Cerebellar cortex (tissue), 1 donor: ENCODE data around the gene FMNL2.

Experiments used
- DNase-seq: peaks from one replicate; pipeline ENCODE4 v3.0.0-alpha.2; 2015; ENCODE audit warnings: low spot score

Gene FMNL2

DNA sequence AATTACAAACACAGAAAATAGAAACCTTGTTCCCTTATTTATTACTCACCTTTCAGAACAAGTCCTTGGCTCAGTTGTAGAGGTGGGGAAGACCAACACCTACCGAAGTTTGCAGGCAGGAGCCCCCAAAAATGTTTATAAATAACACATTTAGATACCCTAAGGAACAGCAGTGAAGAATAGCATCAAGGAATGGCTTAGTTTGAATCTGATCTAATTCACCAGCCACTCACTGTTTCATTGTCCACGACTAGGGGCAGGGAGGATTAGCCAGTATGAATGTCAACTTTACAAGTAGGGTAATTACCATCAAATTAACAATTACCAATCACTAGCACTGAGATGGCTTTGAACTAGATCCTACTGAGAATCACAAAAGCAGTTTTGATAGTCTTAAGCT is 316.9 kb downstream of the FMNL2 start:
- no peak for DNase-seq

DNA sequence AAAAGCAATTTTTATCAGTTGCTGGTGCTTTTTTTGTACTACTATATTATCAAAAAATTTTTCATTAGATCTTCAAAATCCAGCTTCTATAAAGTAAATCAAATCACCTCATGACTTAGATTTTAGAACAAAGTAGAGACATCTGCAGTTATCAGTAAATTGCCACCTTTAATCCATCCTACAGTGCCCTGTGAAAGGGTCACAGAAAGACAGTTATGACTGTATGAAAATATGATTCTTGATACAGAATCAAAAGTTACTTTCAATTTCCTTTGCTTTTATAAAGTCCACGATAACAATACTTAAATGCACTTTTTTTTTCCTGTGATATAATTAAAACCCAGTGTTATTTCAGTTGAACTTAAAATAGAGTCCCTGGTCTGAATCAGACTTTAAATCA is 320.9 kb downstream of the FMNL2 start:
- DNase-seq = no peak

DNA sequence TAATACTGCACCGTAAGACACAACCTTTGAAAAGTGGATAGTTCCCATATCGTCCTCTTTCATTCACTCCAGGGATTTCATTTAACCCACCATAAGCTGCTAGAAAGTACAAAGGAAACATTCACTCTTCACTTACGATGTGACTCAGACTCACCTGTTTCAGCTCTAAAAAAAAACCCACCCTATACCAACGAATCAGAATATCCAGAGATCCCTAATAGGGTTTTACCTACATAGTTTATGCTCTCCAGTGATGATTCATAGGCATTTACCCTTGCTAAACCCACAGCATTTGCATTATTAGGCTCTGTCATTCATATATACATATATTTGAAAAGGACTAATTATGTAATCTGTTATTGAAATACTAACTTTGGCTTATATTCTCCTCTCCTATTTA is 322.1 kb downstream of the FMNL2 start:
- DNase-seq = no peak

DNA sequence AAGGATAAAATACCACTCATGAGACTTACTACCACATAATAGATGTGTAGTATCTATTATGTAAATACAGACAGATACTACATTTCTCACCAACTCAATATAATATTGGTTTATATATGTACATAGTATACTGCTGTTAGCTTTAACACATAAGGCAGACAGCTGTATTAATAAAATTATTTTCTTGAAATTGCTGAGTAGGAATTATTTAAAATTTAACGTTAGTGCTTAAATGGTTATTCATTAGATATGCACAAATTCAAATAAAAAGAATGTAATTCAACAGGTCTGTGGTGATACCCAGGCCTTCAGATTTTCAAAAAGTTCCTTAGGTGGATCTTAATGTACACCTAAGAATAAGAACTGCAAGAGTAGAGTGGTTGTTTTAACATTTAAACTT is 323.2 kb downstream of the FMNL2 start:
- DNase-seq = no peak

DNA sequence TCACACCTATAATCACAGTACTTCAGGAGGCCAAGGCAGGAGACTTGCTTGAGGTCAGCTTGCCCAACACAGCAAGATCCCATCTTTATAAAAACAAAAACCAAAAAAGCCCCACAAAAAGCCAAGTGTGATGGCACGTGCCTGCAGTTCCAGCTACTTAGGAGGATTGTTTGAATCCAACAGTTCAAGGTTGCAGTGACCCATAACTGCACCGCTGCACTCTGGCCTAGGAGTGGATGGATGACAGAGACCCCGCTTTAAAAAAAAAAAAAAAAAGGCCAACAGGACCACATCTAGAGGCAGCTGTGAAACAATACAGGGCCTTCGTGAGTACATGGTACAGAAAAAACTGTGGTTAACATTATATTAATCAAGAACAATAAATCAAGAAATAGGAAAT is 326.1 kb downstream of the FMNL2 start:
- DNase-seq = no peak

DNA sequence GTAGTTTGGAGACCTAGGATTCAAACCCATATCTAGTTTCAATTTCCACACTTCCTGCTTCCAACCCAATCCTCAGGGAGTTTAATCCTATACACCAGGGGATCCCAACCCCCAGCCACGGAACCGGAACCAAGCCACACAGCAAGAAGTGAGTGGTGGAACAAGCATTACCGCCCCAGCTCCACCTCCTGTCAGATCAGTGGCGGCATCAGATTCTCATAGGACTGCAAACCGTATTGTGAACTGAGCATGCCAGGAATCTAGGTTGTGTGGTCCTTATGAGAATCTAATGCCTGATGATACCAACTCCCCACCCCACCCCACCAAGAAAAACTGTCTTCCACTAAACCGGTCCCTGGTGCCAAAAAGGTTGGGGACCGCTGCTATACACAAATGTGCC is 329.8 kb downstream of the FMNL2 start:
- DNase-seq = no peak

DNA sequence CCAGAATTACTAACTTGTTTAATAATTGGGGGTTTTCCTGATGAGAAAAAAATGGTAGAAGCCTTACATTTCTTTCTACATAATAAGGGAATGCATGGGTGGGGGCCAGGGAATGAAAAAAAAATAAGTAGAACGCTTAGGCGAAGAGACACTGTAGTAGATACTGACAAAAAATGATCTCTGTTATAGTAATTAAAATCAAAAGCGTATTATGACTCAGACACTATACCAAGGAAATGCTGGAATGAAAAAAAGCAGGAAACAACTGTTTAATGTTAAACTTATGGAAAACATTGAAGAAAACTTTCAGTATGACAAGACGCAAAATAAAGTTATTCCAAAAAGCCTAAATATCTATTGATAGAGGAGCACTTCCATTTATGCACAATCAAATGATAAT is 339.4 kb downstream of the FMNL2 start:
- DNase-seq = no peak

DNA sequence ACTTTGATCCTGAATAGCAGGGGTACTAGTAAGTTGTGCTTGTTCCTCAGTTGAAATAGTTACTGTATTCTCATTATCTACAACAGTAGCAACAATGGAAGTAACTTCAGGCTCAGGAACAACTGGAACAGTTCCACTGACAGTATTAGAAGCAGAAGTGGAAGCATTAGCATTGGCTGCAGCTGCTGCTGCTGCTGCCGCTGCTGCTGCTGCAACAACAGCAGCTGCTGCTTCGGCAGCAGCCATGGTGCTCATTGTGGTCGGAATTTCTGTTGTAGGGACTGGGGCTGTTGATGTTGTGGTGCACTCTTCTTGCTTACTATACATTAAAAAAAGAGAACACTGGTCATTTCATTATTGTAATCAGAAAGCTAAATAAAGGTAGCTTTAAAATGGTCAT is 341.5 kb downstream of the FMNL2 start:
- DNase-seq = no peak

DNA sequence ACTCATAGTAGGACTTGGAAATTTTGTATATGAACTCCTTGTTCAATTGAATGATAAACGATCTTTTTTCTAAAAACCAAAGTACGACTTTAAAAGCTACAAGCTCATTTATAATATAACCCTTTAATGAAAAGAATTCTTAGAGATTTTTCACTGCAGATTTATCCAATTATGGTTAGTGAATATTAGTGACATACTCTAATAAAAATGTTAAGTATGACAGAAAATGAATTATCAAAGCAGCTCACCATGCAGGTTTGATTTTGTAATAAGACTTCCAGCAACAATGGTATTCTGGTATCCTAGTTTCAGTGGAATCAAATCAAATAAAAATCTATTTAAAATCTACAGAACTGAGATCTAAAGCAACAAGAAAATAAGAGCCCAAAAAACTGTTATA is 343.8 kb downstream of the FMNL2 start:
- DNase-seq = no peak

DNA sequence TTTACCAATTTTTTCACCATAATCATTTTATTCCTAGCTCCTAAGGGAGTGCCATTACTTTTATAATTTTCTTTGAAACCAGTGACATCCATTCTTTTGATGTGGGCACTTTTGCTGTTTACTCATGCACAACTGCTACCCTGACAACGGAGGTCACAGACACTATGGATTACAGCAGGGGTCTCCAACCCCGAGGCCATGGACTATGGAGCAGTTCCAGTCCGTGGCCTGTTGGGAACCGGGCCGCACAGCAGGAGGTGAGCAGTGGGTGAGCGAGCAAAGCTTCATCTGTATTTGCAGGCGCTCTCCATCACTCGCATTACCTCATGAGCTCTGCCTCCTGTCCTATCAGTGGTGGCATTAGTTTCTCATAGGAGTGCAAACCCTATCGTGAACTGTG is 347.7 kb downstream of the FMNL2 start:
- no peak for DNase-seq

DNA sequence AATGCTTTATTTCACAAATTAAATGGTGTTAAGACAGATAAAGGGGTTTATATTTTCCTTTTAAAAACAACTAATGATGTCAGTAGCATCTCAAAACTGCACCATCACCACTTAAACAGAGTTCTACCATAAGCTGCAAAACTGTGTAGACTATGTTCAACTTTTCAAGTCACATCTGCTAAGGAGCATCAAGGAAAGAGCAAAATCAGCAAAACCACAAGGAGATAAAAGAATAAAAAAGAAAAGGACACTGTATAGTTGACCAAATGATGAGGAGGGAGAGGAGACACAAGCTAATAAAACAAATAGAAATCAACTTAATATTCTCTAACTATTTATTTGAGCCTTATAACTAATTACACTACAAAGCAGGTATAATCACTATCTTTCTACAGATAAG is 348.4 kb downstream of the FMNL2 start:
- no peak for DNase-seq

DNA sequence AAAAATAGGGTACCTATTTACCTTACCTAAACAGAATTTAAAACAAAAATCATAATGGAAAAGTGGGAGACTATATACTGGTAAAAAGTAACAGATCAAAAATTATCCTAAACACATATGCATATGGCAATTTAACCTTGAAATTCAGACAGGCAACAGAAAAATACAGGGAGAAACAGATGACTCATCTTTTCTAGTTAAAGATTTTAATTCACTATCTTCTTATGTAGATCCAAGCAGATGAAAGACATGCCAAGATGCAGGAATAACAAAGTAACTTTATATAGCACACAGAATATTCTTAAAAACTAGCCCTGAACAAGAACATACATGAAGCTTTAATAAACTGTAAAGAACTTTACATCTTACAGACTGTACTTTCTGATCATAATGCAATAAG is 351.3 kb downstream of the FMNL2 start:
- DNase-seq = no peak

DNA sequence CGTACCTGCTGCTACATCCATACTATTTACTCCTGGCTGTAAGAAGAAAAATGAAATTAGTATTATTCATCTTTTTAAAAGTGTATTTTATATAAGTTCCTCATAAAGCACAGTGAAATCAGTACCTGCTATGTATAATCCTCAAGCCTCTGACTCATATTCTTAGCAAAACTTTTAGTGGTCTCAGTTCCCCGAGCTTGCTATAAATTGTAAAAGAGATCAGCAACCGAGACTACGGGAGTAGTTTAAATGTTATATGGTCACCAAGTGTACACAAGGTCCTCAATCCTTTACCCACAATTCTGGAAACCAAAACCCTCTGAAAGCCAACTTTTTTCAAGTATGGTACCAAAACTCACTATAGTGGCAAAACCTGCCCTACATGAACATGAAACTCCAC is 358.1 kb downstream of the FMNL2 start:
- no peak for DNase-seq

DNA sequence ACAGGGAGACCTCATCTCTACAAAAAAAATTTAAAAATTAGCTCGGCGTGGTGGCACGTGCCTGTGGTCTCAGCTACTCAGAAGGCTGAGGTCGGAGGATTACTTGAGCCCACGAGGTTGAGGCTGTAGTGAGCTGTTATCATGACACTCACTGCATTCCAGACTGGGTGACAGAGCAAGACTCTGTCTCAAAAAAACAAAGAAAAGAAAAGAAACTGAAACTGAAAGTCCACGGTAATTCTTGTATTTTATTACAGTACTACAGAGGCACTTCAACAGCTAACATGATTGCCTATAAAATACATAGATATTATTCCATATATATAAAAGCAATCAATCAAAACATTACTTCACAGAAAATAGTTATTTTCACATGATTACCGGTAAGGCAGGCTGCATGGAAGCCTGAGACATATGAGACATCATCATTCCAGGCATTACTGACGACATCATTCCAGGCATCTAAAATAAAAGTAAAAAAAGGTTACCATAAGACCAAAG is 359.2 kb downstream of the FMNL2 start:
- no peak for DNase-seq

DNA sequence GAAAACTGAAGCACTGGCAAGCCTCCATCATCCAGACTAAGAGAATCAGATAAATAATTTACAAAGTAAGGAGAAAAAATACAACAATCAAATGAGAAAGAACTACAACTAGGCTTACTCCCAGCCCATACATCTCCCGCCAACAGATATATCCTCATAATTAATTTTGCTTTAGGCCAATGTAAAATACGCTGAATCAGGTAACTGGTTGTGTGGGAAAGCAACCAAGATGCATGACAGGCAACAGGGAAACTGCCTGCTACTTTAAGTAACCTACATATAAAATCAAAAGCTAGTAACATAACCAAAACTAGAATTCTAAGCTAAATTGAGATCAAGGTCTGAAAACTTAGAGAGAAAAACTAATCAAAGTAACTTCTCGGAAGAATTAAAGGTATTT is 360.8 kb downstream of the FMNL2 start:
- DNase-seq = no peak

DNA sequence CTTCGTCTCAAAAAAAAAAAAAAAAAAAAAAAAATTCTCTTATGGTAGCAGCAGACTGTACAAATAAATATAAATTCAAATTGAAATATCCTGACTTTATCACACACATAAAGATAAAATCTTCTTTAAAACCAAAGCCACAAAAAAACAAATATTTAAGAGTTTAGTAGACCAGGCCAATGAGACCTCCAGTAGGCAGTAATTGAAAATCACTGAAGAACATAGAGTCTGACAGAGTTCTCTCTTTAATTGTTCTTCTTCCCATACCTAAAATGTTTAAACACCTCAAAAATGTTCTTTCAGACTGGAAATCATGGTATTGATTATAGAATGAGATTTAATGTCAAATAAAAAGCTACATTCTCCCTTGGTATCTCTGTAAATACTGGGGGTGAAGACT is 361.5 kb downstream of the FMNL2 start:
- no peak for DNase-seq
